Measurements from ENCODE around the gene ELAVL1. TPM values are rescaled to one million over a fixed set of nuclear protein-coding genes. Genes with fewer than 3 reads are reported as not detected.

Gene ELAVL1
- total and polyA plus RNA-seq, 9 of the 15 experiments (the other 6 are each of a cell fraction or from before 2014, with no cell fraction given), result 4.3 to 172 (median 69.2) TPM

DNA sequence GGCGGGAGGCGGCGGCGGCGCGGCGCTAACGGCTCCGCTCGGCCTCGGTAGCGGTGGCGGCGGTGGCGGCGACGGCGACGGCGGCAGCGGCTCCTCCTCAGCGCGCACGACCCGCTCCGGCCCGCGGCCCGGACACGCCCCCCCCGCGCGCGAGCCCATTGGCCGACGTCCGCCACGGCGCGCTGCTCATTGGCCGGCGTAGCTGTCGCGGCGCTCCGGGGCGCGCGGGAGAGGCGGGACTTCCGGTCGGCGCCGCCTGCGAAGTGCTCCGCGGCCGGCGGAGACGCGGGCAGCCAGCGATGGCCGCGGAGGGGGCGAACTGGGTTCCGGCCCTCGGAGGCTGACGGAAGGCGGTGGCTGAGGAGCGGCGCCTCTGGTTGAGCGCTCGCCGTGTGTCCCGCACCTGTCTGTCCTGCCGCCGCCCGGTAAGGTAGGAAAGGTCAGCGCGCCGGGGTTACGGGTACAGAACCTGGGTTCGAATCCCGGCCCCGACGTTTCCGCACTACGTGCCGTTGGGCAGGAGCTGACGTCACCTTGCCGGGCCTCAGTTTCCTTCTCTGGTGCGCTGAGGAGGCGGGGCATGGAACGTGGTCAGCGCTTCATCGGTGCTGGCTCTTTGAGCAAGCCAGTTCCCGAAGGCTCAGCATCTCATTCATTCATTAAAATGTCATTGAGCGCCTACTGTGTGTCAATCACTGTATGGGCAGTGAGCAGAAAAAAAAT, at the start of gene ELAVL1 (continued):
- TF ChIP-seq, protein P1, sequence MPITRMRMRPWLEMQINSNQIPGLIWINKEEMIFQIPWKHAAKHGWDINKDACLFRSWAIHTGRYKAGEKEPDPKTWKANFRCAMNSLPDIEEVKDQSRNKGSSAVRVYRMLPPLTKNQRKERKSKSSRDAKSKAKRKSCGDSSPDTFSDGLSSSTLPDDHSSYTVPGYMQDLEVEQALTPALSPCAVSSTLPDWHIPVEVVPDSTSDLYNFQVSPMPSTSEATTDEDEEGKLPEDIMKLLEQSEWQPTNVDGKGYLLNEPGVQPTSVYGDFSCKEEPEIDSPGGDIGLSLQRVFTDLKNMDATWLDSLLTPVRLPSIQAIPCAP (CRISPR knock-in tag; IDR thresholded peaks at IDR 0.05; ENCODE audit: borderline replicate concordance), result no peak
- TF ChIP-seq PTTG1 (tag; IDR thresholded peaks at IDR 0.05; ENCODE audit: low read depth) (no peak), U2AF1 (optimal IDR thresholded peaks at IDR 0.05; ENCODE audit: low read depth, low read length) (peak; percentile 35), SMAD2 (IDR thresholded peaks at IDR 0.05; ENCODE audit: low read depth, low read length) (no peak), HDAC3 (IDR thresholded peaks at IDR 0.05; ENCODE audit: borderline replicate concordance, partially characterized antibody) (no peak), PHTF2 (CRISPR knock-in tag; IDR thresholded peaks at IDR 0.05) (no peak), ZNF77 (CRISPR knock-in tag; IDR thresholded peaks at IDR 0.05) (no peak), ETV1 (tag; conservative IDR thresholded peaks at IDR 0.05; ENCODE audit: low read depth) (peak; percentile 71), ZNF766 (CRISPR knock-in tag; conservative IDR thresholded peaks at IDR 0.05) (no peak; the same call in 1 of the 2 replicates), MCM7 (IDR thresholded peaks at IDR 0.05) (no peak), ZNF146 (CRISPR knock-in tag; IDR thresholded peaks at IDR 0.05; ENCODE audit: unreplicated experiment) (no peak), SIN3A (IDR thresholded peaks at IDR 0.05; ENCODE audit: borderline replicate concordance in 2 of 2, control insufficient read depth in 1 of 2, low read depth in 2 of 2, low read length in 2 of 2) (peak; percentile 38 to 56; a peak in 1 of 4 replicates), PRMT5 (CRISPR knock-in tag; IDR thresholded peaks at IDR 0.05) (no peak)
- TF ChIP-seq, protein P2, sequence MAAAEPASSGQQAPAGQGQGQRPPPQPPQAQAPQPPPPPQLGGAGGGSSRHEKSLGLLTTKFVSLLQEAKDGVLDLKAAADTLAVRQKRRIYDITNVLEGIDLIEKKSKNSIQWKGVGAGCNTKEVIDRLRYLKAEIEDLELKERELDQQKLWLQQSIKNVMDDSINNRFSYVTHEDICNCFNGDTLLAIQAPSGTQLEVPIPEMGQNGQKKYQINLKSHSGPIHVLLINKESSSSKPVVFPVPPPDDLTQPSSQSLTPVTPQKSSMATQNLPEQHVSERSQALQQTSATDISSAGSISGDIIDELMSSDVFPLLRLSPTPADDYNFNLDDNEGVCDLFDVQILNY (CRISPR knock-in tag; IDR thresholded peaks at IDR 0.05), result no peak
- TF ChIP-seq, protein P3, sequence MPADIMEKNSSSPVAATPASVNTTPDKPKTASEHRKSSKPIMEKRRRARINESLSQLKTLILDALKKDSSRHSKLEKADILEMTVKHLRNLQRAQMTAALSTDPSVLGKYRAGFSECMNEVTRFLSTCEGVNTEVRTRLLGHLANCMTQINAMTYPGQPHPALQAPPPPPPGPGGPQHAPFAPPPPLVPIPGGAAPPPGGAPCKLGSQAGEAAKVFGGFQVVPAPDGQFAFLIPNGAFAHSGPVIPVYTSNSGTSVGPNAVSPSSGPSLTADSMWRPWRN (IDR thresholded peaks at IDR 0.05; ENCODE audit: low read depth), result no peak
- TF ChIP-seq, protein P4, sequence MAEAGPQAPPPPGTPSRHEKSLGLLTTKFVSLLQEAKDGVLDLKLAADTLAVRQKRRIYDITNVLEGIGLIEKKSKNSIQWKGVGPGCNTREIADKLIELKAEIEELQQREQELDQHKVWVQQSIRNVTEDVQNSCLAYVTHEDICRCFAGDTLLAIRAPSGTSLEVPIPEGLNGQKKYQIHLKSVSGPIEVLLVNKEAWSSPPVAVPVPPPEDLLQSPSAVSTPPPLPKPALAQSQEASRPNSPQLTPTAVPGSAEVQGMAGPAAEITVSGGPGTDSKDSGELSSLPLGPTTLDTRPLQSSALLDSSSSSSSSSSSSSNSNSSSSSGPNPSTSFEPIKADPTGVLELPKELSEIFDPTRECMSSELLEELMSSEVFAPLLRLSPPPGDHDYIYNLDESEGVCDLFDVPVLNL (CRISPR knock-in tag; IDR thresholded peaks at IDR 0.05; ENCODE audit: low read depth), result no peak
- TF ChIP-seq, protein P5, sequence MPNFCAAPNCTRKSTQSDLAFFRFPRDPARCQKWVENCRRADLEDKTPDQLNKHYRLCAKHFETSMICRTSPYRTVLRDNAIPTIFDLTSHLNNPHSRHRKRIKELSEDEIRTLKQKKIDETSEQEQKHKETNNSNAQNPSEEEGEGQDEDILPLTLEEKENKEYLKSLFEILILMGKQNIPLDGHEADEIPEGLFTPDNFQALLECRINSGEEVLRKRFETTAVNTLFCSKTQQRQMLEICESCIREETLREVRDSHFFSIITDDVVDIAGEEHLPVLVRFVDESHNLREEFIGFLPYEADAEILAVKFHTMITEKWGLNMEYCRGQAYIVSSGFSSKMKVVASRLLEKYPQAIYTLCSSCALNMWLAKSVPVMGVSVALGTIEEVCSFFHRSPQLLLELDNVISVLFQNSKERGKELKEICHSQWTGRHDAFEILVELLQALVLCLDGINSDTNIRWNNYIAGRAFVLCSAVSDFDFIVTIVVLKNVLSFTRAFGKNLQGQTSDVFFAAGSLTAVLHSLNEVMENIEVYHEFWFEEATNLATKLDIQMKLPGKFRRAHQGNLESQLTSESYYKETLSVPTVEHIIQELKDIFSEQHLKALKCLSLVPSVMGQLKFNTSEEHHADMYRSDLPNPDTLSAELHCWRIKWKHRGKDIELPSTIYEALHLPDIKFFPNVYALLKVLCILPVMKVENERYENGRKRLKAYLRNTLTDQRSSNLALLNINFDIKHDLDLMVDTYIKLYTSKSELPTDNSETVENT (CRISPR knock-in tag; IDR thresholded peaks at IDR 0.05), result 0 out of 2 replicates have a peak, but pooled peaks have one; percentile 49
